Endothelial cell (in vitro differentiated cells): Measurements from ENCODE around the gene AXDND1. TPM values are rescaled to one million over a fixed set of nuclear protein-coding genes. Genes with fewer than 3 reads are reported as not detected.

Experiments used
- DNase-seq: peaks from one replicate; pipeline ENCODE4 v3.0.0; 2021; ENCODE audit warnings: low spot score
- H3K27ac Mint-ChIP-seq: one replicate; pipeline ENCODE4 v1.8.0; 2021; ENCODE audit warnings: mixed read lengths, inconsistent platforms; ENCODE audit not compliant: unreplicated experiment
- H3K27me3 Mint-ChIP-seq: one replicate; pipeline ENCODE4 v1.8.0; 2021; ENCODE audit warnings: mild to moderate bottlenecking, moderate library complexity, mixed read lengths, inconsistent platforms; ENCODE audit not compliant: unreplicated experiment
- H3K36me3 Mint-ChIP-seq: one replicate; pipeline ENCODE4 v1.8.0; 2021; ENCODE audit warnings: mild to moderate bottlenecking, low read depth, mixed read lengths, inconsistent platforms; ENCODE audit not compliant: unreplicated experiment
- H3K4me1 Mint-ChIP-seq: one replicate; pipeline ENCODE4 v1.8.0; 2021; ENCODE audit warnings: mild to moderate bottlenecking, mixed read lengths, inconsistent platforms; ENCODE audit not compliant: unreplicated experiment
- H3K4me3 Mint-ChIP-seq: one replicate; pipeline ENCODE4 v1.8.0; 2021; ENCODE audit warnings: mild to moderate bottlenecking, mixed read lengths, inconsistent platforms; ENCODE audit not compliant: unreplicated experiment
- H3K9me3 Mint-ChIP-seq: one replicate; pipeline ENCODE4 v1.8.0; 2021; ENCODE audit warnings: mixed read lengths, inconsistent platforms; ENCODE audit not compliant: unreplicated experiment
- total RNA-seq: library from RNA; stranded (reverse); fragmentation: NEBNext Ultra II Directional; extraction: Animal tissue kit (Norgen Biotek cat#: 25700); gene quantifications from one replicate; pipeline ENCODE4 v1.2.1, GENCODE V29; 2021; ENCODE audit not compliant: unreplicated experiment
- TF ChIP-seq, protein P1 (sequence below): fragments of 200-600 bp; sonication (generic); IDR thresholded peaks from one replicate; pipeline ENCODE4 v1.5.0; 2021; ENCODE audit warnings: antibody characterized with exemption; ENCODE audit not compliant: unreplicated experiment

AXDND1 gene
- total RNA-seq, 1 donor from 2014 or later = not detected

DNA sequence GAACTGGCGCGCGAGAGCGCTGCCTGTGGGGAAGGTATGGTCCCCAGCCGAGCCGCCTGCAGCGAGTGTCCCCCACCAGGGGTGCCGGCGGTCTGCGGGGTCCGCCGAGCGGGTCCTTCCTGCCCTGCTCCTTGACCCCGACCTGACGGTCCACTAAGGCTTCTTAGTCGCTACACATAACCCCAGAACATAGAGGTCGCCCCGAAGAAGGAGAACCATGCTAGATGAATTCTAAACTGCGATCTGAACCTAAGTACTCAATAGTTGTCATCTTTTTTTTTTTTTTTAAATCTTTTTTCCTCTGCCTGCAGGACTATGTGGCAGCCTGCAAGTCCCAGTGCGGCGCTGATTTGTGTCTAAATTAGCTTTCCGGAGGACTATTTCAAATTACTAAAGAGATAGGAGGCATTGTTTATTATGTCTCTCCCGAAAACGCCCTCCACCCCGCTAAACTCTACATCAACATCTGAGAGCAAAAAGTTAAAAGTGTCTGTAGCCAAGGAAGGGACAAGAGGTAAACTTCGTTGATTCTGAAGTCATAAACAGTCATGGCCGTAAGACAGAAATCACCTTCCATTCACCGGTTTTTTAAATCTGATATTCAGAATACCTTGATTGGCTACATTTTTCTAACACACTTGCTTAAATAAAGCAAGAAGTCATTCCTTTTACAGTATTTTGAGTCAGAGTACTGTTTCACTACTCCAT, 476 bp downstream of the AXDND1 start:
- TF ChIP-seq, protein P1, sequence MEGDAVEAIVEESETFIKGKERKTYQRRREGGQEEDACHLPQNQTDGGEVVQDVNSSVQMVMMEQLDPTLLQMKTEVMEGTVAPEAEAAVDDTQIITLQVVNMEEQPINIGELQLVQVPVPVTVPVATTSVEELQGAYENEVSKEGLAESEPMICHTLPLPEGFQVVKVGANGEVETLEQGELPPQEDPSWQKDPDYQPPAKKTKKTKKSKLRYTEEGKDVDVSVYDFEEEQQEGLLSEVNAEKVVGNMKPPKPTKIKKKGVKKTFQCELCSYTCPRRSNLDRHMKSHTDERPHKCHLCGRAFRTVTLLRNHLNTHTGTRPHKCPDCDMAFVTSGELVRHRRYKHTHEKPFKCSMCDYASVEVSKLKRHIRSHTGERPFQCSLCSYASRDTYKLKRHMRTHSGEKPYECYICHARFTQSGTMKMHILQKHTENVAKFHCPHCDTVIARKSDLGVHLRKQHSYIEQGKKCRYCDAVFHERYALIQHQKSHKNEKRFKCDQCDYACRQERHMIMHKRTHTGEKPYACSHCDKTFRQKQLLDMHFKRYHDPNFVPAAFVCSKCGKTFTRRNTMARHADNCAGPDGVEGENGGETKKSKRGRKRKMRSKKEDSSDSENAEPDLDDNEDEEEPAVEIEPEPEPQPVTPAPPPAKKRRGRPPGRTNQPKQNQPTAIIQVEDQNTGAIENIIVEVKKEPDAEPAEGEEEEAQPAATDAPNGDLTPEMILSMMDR = no peak
- H3K9me3 Mint-ChIP-seq = no peaks in the 10 kb centered on the region
- no peaks in the 10 kb centered on the region for H3K36me3 Mint-ChIP-seq
- peaks cover 4% of the 10 kb centered on the region for H3K27me3 Mint-ChIP-seq
- peaks cover 4% of the 10 kb centered on the region for H3K4me1 Mint-ChIP-seq
- peak overlapping the region; percentile 89 for H3K4me3 Mint-ChIP-seq
- DNase-seq = no peak
- peak overlapping the region; percentile 99 for H3K27ac Mint-ChIP-seq

DNA sequence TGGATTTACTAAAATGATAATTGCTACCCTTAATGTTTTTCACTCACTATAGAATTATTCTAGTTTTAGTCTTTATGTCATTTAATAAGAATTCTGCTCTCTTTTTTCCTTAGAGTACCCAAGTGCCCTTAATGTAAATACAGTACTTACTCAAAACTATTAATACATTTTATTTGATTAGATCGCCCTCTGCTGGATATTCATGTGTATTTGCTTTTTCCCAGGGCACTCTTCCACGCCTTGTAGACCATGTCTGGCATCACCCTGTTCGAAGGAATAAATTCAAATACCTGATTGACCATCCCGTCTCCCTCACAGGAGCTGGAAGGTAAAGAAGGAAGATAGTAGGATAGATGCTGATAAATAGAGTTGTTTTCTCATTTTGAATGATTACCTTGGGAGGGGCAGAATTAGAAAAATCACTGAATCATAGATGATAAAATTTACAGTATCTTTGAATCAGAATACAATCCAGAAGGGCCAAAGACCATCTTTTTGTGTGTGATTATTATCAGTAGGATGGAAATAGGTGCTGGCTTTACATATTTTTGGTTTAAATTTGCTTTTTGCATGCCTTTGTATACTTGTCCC, 4.1 kb downstream of the AXDND1 start:
- no peak overlapping the region for H3K4me3 Mint-ChIP-seq
- DNase-seq = peak; percentile 37
- no peaks in the 10 kb centered on the region for H3K9me3 Mint-ChIP-seq
- no peak overlapping the region for H3K27ac Mint-ChIP-seq
- H3K27me3 Mint-ChIP-seq = peaks cover 4% of the 10 kb centered on the region
- TF ChIP-seq, protein P1 = peak; percentile 71
- peaks cover 4% of the 10 kb centered on the region for H3K4me1 Mint-ChIP-seq
- no peaks in the 10 kb centered on the region for H3K36me3 Mint-ChIP-seq

DNA sequence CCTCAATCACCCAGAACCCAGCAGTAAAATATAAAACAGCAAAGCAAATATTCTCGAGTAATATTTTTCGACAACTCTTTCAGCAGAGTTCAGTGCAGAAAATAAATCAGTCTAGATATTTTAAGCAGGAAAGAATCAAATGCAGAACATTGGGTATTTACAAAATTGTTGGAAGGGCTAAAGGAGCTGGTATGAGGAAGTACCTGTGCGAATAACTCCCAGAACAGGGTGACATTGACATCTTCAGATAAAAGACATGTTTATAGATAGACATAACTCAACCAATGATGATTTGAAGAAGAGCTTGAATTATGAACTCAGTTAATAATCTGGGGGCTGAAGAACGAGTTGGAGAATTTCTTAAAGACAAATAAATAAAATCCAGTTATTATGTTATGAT, 6.4 kb downstream of the AXDND1 start:
- TF ChIP-seq, protein P1 = no peak
- no peaks in the 10 kb centered on the region for H3K9me3 Mint-ChIP-seq
- no peak overlapping the region for H3K27ac Mint-ChIP-seq
- H3K4me3 Mint-ChIP-seq = no peak overlapping the region
- DNase-seq = no peak
- H3K4me1 Mint-ChIP-seq = no peaks in the 10 kb centered on the region
- no peaks in the 10 kb centered on the region for H3K36me3 Mint-ChIP-seq
- no peaks in the 10 kb centered on the region for H3K27me3 Mint-ChIP-seq

DNA sequence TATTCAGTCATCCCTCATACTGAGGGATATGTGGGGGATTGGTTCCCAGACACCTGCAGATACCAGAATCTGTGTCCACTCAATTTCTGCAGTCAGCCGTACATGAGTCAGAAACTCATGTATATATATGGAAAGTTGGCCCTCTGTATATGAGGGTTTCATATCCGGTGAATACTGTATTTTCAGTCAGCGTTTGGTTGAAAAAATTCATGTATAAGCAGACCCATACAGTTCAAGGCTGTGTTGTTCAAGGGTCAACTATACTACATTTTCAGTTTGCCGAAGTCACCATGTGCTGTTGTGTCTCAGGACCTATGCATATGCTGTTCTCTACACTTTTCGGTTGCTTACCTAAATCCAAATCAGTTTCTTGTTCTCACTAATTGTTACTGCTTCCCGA, 10.5 kb downstream of the AXDND1 start:
- TF ChIP-seq, protein P1 = no peak
- no peaks in the 10 kb centered on the region for H3K27me3 Mint-ChIP-seq
- H3K36me3 Mint-ChIP-seq = no peaks in the 10 kb centered on the region

DNA sequence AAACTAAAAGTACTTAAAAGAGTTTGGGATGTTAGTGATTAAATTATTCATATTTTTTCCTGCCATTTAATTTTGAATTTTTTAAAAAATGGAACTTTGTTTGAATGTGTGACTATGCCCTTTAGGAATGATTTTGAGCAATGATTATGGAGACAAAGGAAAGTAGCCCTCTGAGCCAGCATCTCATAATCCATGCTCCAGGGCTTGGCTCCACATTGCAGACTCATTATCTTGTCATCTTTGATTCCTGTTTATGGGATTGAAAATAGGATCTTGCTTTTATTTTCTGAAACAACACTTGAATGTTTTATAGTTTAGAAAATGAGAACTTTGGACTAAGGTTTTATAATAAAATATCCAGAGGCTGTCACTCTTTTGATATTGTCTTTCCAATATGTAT, 14.5 kb downstream of the AXDND1 start:
- Mint-ChIP-seq H3K4me3 (no peak overlapping the region), H3K36me3 (no peaks in the 10 kb centered on the region), H3K27ac (no peak overlapping the region), H3K9me3 (no peaks in the 10 kb centered on the region), H3K27me3 (no peaks in the 10 kb centered on the region), H3K4me1 (no peaks in the 10 kb centered on the region)
- DNase-seq = no peak
- TF ChIP-seq, protein P1 = no peak

More for the DNA sequence above, 10.5 kb downstream of the AXDND1 start:
- H3K4me3 Mint-ChIP-seq = no peak overlapping the region
- H3K9me3 Mint-ChIP-seq = no peaks in the 10 kb centered on the region
- no peaks in the 10 kb centered on the region for H3K4me1 Mint-ChIP-seq
- H3K27ac Mint-ChIP-seq = no peak overlapping the region
- no peak for DNase-seq
